Measurements from ENCODE around the gene MTMR6. TPM values are rescaled to one million over a fixed set of nuclear protein-coding genes. Genes with fewer than 3 reads are reported as not detected.

The MTMR6 gene
- 17.6 and 24.0 TPM in 2 replicates for total RNA-seq

DNA sequence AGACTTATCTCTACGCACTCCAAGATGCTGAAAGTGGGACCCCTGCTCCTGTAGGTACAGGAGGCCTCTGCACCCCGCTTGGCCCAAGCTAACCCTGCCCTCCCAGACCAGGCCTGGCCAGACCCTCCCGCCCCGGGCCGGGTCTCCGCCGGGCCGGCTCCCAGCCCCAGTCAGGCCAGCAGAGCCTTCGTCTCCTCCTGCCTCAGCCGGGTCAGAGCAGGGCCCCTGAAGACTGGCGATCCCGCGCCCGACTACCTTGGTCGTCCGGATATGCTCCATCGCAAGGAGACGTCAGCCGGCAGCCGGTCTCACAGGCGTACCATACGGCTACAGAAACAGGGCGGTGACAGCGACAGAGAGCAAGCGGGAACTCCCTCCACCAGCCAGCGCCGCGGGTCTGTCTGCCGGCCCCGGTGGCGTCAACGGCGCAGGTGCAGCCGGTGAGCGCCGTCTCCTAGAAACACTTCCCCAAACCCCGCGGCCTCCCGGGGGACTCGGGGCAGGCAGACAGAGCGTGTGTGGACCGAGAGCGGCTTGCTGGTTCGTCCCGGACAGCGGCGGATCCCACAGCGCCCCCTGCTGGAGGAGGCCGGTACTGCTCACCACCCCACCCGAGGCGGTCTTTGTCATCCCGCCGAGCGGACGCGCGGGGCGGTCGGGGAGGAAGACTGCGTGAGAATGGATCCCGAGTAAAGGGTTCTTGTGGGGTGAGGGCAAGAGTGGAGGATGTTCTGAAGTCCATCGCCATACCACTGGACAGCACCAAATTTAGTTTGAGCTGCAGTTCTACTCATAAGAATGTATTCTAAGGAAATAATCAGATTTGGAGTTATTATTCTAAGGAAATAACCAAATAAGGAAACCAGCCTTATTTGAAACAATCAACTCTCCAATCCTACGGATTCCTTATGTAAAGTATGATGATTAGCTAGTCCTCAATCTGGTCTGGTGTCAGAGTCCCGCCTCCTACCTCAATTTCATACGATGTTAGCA, at the start of gene MTMR6:
MTMR6 (minus strand) TSS at position 520 of the 993 bp plus-strand sequence; CDS start at position 279, 241 bp downstream.

DNA sequence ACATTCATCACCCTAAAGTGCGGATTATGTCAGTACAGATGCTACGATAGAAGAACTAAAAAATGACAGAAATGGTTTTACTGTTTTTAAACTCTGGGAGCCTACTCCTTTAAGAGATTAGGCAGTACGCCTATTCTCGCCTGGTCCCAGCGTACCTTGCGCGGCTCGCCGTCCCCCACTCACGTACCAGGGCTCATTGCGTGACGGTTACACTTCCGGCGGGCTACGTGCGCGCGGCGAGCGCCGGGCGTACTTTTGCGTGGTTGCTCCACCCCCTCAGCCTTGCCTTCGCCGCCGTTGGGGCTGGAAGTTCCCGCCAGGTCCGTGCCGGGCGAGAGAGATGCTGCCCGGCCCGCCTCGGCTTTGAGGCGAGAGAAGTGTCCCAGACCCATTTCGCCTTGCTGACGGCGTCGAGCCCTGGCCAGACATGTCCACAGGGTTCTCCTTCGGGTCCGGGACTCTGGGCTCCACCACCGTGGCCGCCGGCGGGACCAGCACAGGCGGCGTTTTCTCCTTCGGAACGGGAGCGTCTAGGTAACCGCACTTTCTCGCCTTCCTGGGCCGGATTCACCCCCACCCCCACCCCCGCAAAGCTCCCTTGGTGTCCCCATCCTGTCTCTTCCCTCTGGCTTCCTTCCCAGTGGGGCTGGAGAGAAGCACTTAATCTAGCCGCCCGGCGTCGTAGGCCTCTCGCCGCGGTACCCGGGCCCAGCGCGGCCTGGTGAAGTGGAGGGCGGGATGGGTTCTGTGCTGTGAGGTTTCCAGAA, 14.2 kb upstream of the MTMR6 start, which contains the start of gene NUP58:
NUP58 (plus strand) TSS at position 279 of the 767 bp plus-strand sequence; CDS start at position 428, 149 bp downstream.

Other genes starting within 250 kb of the MTMR6 start
- under 0.01 TPM in 2 replicates for gene PABPC3, start 191.4 kb downstream of the MTMR6 start, total RNA-seq
- gene AMER2, start 115.2 kb downstream of the MTMR6 start, total RNA-seq = not detected in 2 replicates
- gene NUP58, start 14.1 kb upstream of the MTMR6 start, total RNA-seq = 43.0 and 69.0 TPM in 2 replicates
- under 0.01 TPM in 1 of 2 replicates, not detected in the other for gene ATP8A2, start 84.5 kb upstream of the MTMR6 start, total RNA-seq